IPS-20b (cell line): ENCODE results near the gene CCDC150.
"Not testable (repeated sequence)": the region's sequence is repeated elsewhere in the genome, so short reads cannot be mapped to it uniquely, and the experiment has no call there.

Source experiments
- H3K27ac ChIP-seq: one replicate; pipeline ENCODE4 v1.5.1; 2013; ENCODE audit warnings: low read length
- H3K27me3 ChIP-seq: 2 replicates; pipeline ENCODE4 v1.6.1; 2013; ENCODE audit warnings: mild to moderate bottlenecking, low read length, inconsistent platforms; ENCODE audit not compliant: insufficient read depth
- H3K36me3 ChIP-seq: 2 replicates; pipeline ENCODE4 v1.6.1; 2013; ENCODE audit warnings: low read depth, mild to moderate bottlenecking, inconsistent platforms, low read length, moderate library complexity; ENCODE audit not compliant: insufficient read depth
- H3K4me1 ChIP-seq: 2 replicates; pipeline ENCODE4 v1.6.1; 2013; ENCODE audit warnings: mild to moderate bottlenecking, control low read depth, inconsistent platforms, low read length, moderate library complexity; ENCODE audit not compliant: insufficient read depth
- H3K4me3 ChIP-seq: 2 replicates; pipeline ENCODE4 v1.5.1; 2013; ENCODE audit warnings: mild to moderate bottlenecking, low read length, inconsistent platforms
- H3K9ac ChIP-seq: 2 replicates; pipeline ENCODE4 v1.6.1; 2013; ENCODE audit warnings: low read depth, mild to moderate bottlenecking, inconsistent platforms, low read length, moderate library complexity
- H3K9me3 ChIP-seq: 2 replicates; pipeline ENCODE4 v1.6.1; 2013; ENCODE audit warnings: mild to moderate bottlenecking, low read depth, low read length, inconsistent platforms; ENCODE audit not compliant: insufficient read depth

The CCDC150 gene

DNA sequence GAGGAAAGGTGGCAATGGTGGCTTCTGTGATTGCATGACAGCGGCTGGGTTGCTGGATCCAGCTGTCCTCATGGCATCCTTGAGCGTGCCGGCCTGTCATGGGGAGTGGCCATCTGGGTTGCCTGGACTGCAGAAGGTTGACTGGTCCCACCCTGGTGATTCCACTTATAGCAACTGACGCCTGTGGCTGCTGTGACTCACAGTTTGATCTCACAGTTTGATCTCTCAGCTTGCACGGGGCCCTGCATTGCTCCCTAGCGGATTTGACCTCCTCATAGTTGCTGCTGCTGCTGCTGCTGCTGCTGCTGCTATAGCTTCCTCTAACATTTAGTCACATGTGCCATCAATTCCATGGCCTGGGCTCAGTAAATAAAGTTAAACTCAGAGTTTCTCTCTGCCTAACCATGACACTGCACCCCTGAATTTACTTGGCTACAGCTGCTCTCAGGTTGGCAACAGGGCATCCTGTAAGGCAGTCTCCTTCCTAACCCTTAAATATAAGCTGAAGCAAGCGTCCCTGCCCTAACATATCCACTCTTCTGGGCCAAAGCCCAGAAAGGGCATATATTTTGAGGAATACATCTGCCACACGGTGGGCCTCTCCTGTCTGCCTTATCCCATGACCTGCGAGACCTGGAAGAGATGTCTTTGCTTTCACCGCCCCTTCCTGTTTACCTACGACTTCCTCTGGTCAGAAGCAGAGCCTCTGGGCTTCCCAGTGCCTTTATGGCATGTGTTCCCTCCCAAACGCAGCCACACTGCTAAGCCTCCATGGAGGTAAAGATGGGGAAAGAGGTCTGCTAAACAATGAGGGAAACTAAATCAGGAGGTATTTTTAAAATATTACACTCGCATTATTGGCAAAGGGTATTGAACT is 37.8 kb upstream of the CCDC150 start:
- H3K4me1 ChIP-seq: peaks cover 4% of the 10 kb centered on the region; the same call in 1 of the 2 replicates
- H3K9ac ChIP-seq: no peak overlapping the region
- H3K9me3 ChIP-seq: no peaks in the 10 kb centered on the region
- H3K36me3 ChIP-seq: no peaks in the 10 kb centered on the region
- peaks cover 3% of the 10 kb centered on the region for H3K27me3 ChIP-seq
- H3K4me3 ChIP-seq: no peak overlapping the region
- no peak overlapping the region for H3K27ac ChIP-seq

DNA sequence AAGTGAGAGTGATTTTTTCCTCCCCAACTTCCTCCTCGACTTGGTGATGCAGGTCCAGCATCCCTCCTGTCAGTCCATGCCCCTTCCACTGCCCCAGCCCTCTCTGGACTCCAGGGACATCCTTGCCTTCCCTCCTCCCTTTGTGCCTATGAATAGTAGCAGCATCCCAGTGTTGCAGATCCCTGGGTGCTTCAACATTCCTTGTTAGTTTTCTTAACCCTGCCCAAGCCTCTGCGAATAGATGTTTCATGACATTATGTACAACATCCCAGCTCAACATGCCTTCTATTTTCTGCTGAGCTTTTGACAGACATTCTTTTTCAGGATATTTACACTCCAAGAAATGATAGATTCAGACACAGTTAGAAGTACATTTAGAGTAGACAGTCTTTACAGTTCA is 35.3 kb upstream of the CCDC150 start:
- no peak overlapping the region for H3K27ac ChIP-seq
- no peaks in the 10 kb centered on the region for H3K27me3 ChIP-seq
- H3K9ac ChIP-seq: no peak overlapping the region
- H3K9me3 ChIP-seq: no peaks in the 10 kb centered on the region
- H3K36me3 ChIP-seq: no peaks in the 10 kb centered on the region
- no peak overlapping the region for H3K4me3 ChIP-seq
- H3K4me1 ChIP-seq: peaks cover 4% of the 10 kb centered on the region; the same call in 1 of the 2 replicates

DNA sequence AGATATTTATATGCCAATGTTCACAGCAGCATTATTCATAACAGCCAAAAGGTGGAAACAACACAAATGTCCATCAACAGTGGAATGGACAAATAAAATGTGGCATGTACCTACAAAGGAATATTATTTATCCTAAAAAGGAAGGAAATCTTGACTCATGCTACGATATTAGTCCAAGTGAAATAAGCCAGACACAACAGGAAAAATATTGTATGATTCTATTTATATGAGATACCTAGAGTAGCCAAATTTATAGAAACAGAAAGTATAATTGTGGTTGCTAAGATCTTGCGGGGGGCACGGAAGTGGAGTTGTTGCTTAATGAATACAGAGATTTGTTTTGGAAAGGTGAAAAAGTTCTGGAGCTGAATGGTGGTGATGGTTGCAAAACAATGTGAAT is 33.0 kb upstream of the CCDC150 start:
- H3K36me3 ChIP-seq: no peaks in the 10 kb centered on the region
- no peaks in the 10 kb centered on the region for H3K9me3 ChIP-seq
- no peak overlapping the region for H3K9ac ChIP-seq
- peaks cover 4% of the 10 kb centered on the region; the same call in 1 of the 2 replicates for H3K4me1 ChIP-seq
- H3K4me3 ChIP-seq: no peak overlapping the region
- no peak overlapping the region for H3K27ac ChIP-seq
- no peaks in the 10 kb centered on the region for H3K27me3 ChIP-seq

DNA sequence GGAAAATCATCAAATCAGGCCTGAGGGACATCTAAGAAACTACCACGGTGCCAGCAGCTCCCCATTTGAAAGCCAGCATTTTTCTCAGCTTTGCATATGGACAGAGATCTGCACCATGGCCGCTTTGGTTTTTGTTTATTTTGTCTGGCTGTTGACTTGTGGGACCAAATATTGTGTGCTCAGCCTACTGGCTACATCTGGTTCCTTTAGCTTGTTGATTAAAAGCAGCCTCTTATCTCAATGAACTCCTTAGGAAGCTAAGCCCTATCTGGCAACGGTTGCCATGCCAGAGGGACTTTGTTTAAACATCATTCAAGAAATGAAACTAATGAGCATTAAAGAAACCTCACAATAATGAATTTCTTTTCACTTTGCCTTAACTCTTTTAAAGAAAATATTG is 32.4 kb upstream of the CCDC150 start:
- Histone ChIP-seq H3K4me1 (peaks cover under 1% of the 10 kb centered on the region; the same call in 1 of the 2 replicates), H3K4me3 (no peak overlapping the region), H3K27ac (no peak overlapping the region), H3K9me3 (no peaks in the 10 kb centered on the region), H3K9ac (no peak overlapping the region), H3K36me3 (no peaks in the 10 kb centered on the region), H3K27me3 (no peaks in the 10 kb centered on the region)

DNA sequence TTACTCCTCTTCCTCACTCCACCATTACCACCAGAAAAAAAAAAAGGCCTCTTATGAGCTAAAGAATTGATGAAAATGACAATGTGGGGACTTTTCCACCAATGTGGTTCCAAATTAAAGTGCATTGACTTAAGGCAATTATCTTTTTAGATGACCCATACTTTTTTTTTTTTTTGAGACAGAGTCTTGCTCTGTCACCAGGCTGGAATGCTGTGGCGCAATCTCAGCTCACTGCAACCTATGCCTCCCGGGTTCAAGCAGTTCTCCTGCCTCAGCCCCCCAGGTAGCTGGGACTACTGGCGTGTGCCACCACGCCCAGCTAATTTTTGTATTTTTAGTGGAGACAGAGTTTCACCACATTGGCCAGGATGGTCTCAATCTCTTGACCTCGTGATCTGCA is 31.6 kb upstream of the CCDC150 start:
- H3K27ac ChIP-seq, H3K9ac ChIP-seq, H3K4me1 ChIP-seq, H3K9me3 ChIP-seq, H3K4me3 ChIP-seq, H3K27me3 ChIP-seq, H3K36me3 ChIP-seq: not testable (repeated sequence)

DNA sequence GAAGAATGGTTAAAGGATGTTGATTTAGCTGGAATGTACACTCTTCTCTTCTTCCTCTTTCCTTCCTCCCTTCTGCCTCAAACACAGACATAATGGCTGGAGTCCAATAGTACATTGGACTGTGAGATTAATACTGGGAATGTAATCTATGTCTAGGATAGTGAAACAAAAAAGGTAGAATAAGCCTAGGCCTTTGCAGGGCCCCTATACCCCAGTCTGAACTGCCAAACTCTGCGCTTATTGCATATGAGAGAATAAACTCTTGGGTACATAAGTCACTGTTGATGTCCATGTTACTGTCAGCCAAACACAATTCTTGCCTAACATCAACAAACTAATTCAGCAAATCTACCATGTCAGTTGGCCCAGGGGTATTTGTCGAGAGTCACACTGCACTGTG is 29.7 kb upstream of the CCDC150 start:
- H3K36me3 ChIP-seq: no peaks in the 10 kb centered on the region
- no peaks in the 10 kb centered on the region for H3K9me3 ChIP-seq
- no peak overlapping the region for H3K9ac ChIP-seq
- no peaks in the 10 kb centered on the region for H3K27me3 ChIP-seq
- no peaks in the 10 kb centered on the region; the same call in 1 of the 2 replicates for H3K4me1 ChIP-seq
- no peak overlapping the region for H3K27ac ChIP-seq
- no peak overlapping the region for H3K4me3 ChIP-seq

DNA sequence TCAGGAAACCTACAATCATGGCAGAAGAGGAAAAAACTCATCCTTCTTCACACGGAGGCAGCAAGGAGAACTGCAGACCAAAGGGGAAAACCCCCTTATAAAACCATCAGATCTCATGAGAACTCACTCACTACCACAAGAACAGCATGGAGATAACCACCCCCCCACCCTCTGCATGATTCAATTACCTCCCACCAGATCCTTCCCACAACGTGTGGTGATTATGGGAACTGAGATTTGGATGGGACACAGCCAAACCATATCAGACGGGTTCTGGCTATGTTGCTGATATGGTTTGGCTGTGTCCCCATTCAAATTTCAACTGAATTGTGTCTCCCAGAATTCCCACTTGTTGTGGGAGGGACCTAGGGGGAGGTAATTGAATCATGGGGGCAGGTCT is 28.7 kb upstream of the CCDC150 start:
- no peak overlapping the region for H3K27ac ChIP-seq
- no peaks in the 10 kb centered on the region; the same call in 1 of the 2 replicates for H3K4me1 ChIP-seq
- H3K9me3 ChIP-seq: no peaks in the 10 kb centered on the region
- H3K27me3 ChIP-seq: no peaks in the 10 kb centered on the region
- no peak overlapping the region for H3K4me3 ChIP-seq
- H3K9ac ChIP-seq: no peak overlapping the region
- no peaks in the 10 kb centered on the region for H3K36me3 ChIP-seq

DNA sequence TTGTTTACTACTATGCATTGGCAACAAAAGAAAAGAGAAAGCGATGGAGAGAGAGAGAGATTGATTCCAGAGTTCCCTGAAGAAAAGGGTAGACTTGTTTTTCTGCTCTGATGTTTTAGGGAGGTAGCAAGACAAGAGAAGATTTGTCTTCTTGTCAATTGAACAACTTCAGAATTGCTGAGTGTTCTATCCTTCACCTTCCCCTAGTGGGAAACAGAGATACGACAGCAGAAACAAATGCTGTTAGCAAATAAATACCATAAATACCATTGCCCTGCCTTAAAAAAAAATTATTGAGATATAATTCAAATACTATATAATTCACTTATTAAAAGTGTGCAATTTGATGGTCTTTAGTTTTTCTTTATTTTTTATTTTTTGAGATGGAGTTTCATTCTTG is 26.2 kb upstream of the CCDC150 start:
- H3K9ac ChIP-seq: no peak overlapping the region
- no peak overlapping the region for H3K4me3 ChIP-seq
- H3K9me3 ChIP-seq: no peaks in the 10 kb centered on the region
- no peak overlapping the region for H3K27ac ChIP-seq
- H3K36me3 ChIP-seq: no peaks in the 10 kb centered on the region
- H3K27me3 ChIP-seq: no peaks in the 10 kb centered on the region
- no peaks in the 10 kb centered on the region for H3K4me1 ChIP-seq

DNA sequence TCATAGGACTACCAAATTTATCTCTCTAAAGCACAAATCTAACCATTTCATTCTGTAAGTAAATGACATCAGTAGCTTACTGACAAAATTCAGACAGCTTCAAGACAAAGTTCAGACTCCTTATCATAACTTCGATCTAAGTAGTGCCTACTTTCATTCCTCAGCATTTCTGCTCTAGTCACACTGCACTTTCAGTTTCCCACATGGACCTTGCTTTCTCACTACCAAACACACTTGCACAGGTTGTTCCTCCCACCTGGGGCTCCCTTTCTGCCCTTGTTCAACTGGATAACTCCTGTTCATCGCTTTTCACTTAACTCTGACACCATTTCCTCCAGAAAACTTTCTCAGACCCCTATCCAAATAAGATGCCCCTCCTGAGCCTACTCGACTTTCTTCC is 22.1 kb upstream of the CCDC150 start:
- H3K36me3 ChIP-seq: no peaks in the 10 kb centered on the region
- no peaks in the 10 kb centered on the region for H3K9me3 ChIP-seq
- H3K4me3 ChIP-seq: no peak overlapping the region
- no peaks in the 10 kb centered on the region; the same call in 1 of the 2 replicates for H3K27me3 ChIP-seq
- no peak overlapping the region for H3K9ac ChIP-seq
- no peak overlapping the region for H3K27ac ChIP-seq
- no peaks in the 10 kb centered on the region for H3K4me1 ChIP-seq

DNA sequence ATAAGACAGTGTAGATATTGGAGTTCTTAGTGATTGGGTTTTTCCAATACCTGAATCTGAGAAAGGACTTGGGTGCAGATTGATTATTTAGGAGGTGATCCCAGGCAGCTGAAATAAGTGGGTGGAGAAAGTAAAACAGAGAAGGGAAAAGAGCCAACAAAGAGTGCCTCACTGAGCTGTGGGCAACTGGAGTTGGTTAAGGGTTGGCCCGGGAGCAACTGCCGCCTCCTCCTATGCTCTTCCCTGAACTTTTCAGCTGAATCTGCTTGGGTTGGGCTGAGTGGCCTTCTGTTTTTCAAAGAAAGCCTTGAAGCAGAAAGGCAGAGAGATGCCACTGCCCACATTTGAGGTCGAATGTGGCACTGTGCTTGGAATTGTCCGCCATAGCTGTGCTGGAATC is 20.9 kb upstream of the CCDC150 start:
- Histone ChIP-seq H3K9ac (no peak overlapping the region), H3K9me3 (no peaks in the 10 kb centered on the region), H3K27ac (no peak overlapping the region), H3K36me3 (no peaks in the 10 kb centered on the region), H3K4me3 (no peak overlapping the region), H3K27me3 (no peaks in the 10 kb centered on the region; the same call in 1 of the 2 replicates), H3K4me1 (no peaks in the 10 kb centered on the region)

DNA sequence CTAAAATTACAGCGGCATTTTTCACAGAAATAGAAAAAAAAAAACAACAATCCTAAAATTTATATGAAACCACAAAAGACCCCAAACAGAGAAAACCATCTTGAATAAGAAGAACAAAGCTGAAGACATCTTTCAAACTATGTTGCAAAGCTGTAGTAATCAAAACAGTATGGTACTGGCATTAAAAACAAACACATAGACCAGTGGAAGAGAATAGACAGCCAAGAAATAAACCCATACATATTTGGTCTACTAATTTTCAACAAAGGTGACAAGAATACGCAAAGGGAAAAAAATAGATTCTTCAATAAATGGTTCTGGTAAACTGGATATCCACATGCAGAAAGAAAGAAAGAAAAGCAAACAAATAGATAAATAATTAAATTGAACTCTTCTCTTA is 9.0 kb upstream of the CCDC150 start:
- no peak overlapping the region for H3K27ac ChIP-seq
- no peak overlapping the region for H3K4me3 ChIP-seq
- H3K9me3 ChIP-seq: peaks cover 10% of the 10 kb centered on the region; the same call in 1 of the 2 replicates
- no peaks in the 10 kb centered on the region for H3K27me3 ChIP-seq
- no peaks in the 10 kb centered on the region for H3K4me1 ChIP-seq
- no peak overlapping the region for H3K9ac ChIP-seq
- no peaks in the 10 kb centered on the region for H3K36me3 ChIP-seq

DNA sequence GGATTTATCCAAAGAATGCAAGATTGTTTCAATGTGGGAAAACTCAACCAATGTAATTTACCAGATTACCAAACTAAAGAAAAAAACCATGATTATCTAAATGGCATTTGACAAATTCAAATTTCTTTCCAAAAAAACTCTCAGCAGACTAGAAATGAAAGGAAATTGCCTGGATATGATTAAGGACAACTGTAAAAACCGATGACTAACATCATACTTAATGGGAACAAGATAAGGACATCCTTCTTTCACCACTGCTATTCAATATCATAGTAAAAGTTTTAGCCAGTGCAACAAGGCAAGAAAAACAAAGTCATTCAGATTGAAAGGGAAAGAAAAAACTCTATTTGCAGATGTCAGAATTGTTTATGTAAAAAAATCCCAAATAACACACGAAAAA is 4.4 kb upstream of the CCDC150 start:
- Histone ChIP-seq H3K4me1 (0 out of 2 replicates have a peak, but pooled peaks cover 7% of the 10 kb centered on the region), H3K27me3 (no peaks in the 10 kb centered on the region), H3K36me3 (no peaks in the 10 kb centered on the region), H3K9me3 (peaks cover 10% of the 10 kb centered on the region; the same call in 1 of the 2 replicates), H3K4me3 (no peak overlapping the region), H3K27ac (no peak overlapping the region), H3K9ac (no peak overlapping the region)
